Neutrophil (primary cell): Measurements from ENCODE around the gene ANKRD6.

Experiments used
- H3K27ac ChIP-seq: fragments of 200-600 bp; sonication (generic); 2 replicates; pipeline ENCODE4 v1.5.1; 2016; ENCODE audit warnings: mild to moderate bottlenecking, moderate library complexity
- H3K27me3 ChIP-seq: fragments of 200-600 bp; sonication (generic); 2 replicates; pipeline ENCODE4 v1.6.0; 2016; ENCODE audit warnings: mild to moderate bottlenecking
- H3K36me3 ChIP-seq: fragments of 200-600 bp; sonication (generic); 2 replicates; pipeline ENCODE4 v1.5.1; 2017
- H3K4me1 ChIP-seq, 2 experiments: fragments of 200-600 bp in 1 of 2; sonication (generic) in 1 of 2; 1 replicate in 1 of 2; 2 replicates in 1 of 2; pipeline versions ENCODE4 v1.5.1 to v1.6.1; 2013 to 2016; ENCODE audit warnings: low read depth in 1 of 2, low read length in 1 of 2, mild to moderate bottlenecking in 1 of 2, moderate library complexity in 1 of 2; ENCODE audit not compliant: control insufficient read depth in 1 of 2, insufficient read depth in 1 of 2
- H3K4me3 ChIP-seq, 2 experiments: fragments of 200-600 bp in 1 of 2; sonication (generic) in 1 of 2; 1 replicate in 1 of 2; 2 replicates in 1 of 2; pipeline ENCODE4 v1.5.1; 2013 to 2016; ENCODE audit warnings: low read depth in 1 of 2, low read length in 1 of 2, mild to moderate bottlenecking in 1 of 2, moderate library complexity in 1 of 2
- H3K9me3 ChIP-seq: fragments of 200-600 bp; sonication (generic); 2 replicates; pipeline ENCODE4 v1.5.1; 2016
- CTCF ChIP-seq: fragments of 200-600 bp; sonication (generic); IDR thresholded peaks from 2 replicates; pipeline ENCODE4 v1.5.1; 2016; ENCODE audit warnings: antibody characterized with exemption

The ANKRD6 gene

DNA sequence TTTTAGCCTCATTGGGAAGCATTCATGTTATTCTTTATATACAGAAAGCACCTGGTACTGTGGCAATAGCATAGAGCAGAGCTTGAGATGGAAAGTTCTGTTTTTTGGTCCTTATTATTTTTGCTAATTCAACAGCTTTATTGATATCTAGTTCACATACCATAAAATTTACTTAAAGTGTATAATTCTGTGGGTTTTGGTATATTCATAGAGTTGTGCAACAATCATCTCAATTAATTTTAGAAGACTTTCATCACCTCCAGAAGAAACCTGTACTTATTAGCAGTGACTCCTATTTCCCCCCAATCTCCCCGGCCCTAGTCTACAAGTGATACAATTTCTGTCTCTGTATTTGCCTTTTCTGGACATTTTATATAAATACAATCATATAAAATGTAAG is 77.4 kb downstream of the ANKRD6 start:
- Histone ChIP-seq H3K9me3 (no peaks in the 10 kb centered on the region), H3K27ac (no peak overlapping the region), H3K36me3 (no peaks in the 10 kb centered on the region), H3K4me1 (no peaks in the 10 kb centered on the region), H3K27me3 (no peaks in the 10 kb centered on the region), H3K4me3 (no peak overlapping the region)
- TF ChIP-seq CTCF = no peak

DNA sequence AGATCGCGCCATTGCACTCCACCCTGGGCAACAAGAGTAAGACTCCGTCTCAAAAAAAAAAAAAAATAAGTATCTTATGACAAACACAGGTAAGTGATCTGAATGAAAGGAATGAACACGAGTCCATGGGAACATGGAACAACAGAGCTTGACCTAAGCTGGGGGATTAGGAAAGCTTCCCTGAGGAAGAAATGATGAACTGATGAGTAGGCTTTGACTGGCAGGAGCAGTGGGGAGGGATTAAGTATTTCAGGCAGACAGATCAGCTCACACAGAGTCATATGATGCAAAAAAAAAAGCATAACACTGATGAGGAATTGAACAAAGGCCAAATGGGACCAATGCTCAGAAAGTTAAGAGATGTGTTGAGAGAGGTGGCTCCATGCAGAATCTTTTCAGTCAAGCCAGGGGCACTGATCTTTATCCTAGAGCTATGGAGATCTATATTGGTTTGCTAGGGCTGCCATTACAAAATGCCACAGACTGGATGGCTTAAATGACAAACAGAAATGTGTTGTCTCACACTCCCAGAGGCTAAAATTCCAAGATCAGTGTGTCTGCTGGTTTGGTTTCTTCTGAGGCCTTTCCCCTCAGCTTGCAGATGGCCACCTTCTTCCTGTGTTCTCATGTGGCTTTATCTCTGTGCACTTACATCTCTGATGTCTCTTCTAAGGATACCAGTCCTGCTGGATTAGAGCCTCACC is 85.6 kb downstream of the ANKRD6 start:
- TF ChIP-seq CTCF = no peak
- no peaks in the 10 kb centered on the region for H3K27me3 ChIP-seq
- no peaks in the 10 kb centered on the region for H3K9me3 ChIP-seq
- no peak overlapping the region for H3K27ac ChIP-seq
- no peaks in the 10 kb centered on the region for H3K36me3 ChIP-seq
- H3K4me3 ChIP-seq = no peak overlapping the region
- no peaks in the 10 kb centered on the region for H3K4me1 ChIP-seq

GRCh38 chr6:89520736-89521135 is 87.8 kb downstream of the ANKRD6 start:
- Histone ChIP-seq H3K4me3 (no peak overlapping the region), H3K4me1 (no peaks in the 10 kb centered on the region), H3K27ac (no peak overlapping the region), H3K36me3 (no peaks in the 10 kb centered on the region), H3K27me3 (no peaks in the 10 kb centered on the region), H3K9me3 (no peaks in the 10 kb centered on the region)
- no peak for TF ChIP-seq CTCF

GRCh38 chr6:89522778-89523177 is 89.8 kb downstream of the ANKRD6 start:
- Histone ChIP-seq H3K4me1 (no peaks in the 10 kb centered on the region), H3K9me3 (no peaks in the 10 kb centered on the region), H3K27ac (no peak overlapping the region), H3K27me3 (no peaks in the 10 kb centered on the region), H3K4me3 (no peak overlapping the region), H3K36me3 (no peaks in the 10 kb centered on the region)
- no peak for TF ChIP-seq CTCF

DNA sequence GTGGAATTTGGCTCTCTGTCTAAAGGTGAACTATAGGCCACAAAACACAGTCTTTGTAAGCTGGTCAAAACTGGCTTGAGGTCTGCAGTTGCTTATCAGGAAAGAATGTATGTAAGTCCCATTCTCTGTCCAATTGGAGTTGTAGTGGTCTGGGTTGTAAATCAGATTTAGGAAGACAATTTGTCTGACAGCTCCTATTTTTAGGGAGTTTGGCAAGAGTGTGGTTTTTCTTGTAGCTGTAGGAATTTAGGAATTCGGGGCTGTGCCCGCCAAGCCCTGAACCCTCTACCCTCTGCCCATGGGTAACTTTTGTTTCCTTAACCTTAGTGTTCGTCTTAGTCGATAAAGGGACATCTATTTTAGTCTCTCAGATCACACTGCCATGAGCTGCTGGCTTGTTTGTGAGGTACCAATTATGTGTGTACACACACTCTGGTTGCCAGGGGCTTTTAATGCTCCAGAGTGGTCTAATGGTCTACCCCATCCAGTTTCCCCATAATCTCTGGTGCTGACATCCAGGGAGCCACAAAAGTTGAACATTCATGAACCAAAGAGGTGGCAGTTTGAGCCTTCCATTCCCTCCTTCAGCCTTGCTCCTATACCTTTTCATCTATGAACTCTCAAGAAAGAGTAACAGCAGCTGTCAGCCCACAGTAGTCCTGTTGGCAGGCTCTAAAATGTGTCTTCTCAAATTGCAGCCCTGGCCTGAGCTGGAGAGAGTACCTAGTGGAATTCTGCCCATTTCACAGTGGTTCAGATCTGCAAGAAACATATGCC is 93.0 kb downstream of the ANKRD6 start:
- Histone ChIP-seq H3K36me3 (no peaks in the 10 kb centered on the region), H3K27me3 (no peaks in the 10 kb centered on the region), H3K4me1 (no peaks in the 10 kb centered on the region), H3K4me3 (no peak overlapping the region), H3K27ac (no peak overlapping the region), H3K9me3 (no peaks in the 10 kb centered on the region)
- no peak for TF ChIP-seq CTCF
